VCaP (cell line): Measurements from ENCODE around the gene CXCL8.
A peak's percentile ranks its signal among the peaks of the same experiment; 100 is the strongest.

Source experiments
- H3K27ac ChIP-seq: fragments of 450-650 bp; 2 replicates; pipeline ENCODE4 v1.5.1; 2017
- TF ChIP-seq, protein P1 (sequence below): fragments of 450-650 bp; conservative IDR thresholded peaks from 2 replicates; pipeline ENCODE4 v1.5.1; 2017; ENCODE audit warnings: mild to moderate bottlenecking, moderate library complexity

Gene CXCL8

DNA sequence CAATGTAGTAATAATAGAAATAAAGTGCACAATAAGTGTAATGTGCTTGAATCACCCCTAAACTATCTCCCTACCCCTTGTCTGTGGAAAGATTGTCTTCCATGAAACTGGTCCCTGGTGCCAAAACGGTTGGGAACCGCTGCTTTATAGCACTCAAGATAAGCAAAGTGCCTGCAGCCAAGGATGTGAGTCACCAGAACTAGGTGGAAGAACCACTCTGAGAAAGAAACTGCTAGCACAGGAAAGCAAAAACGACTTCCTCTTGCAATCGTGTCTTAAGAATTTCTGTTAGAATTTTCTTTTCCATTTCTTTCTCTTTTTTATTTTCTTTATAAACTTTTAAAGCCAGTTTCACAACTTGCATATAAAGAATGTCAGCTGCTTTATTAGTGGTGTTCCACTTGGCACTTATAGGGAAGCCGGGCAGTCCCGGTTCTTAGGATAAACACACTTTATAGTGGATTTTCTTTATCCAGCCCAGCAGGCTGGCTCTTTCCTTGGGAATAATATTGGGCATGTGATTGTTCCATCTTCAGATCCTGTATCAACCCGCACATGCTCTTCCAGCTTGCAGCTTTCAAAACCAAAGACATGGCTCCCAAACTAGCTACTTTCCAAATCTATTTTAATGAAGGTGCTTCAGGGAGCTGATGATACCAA, 32.3 kb upstream of the CXCL8 start:
- peak overlapping the region; percentile 24 for H3K27ac ChIP-seq

DNA sequence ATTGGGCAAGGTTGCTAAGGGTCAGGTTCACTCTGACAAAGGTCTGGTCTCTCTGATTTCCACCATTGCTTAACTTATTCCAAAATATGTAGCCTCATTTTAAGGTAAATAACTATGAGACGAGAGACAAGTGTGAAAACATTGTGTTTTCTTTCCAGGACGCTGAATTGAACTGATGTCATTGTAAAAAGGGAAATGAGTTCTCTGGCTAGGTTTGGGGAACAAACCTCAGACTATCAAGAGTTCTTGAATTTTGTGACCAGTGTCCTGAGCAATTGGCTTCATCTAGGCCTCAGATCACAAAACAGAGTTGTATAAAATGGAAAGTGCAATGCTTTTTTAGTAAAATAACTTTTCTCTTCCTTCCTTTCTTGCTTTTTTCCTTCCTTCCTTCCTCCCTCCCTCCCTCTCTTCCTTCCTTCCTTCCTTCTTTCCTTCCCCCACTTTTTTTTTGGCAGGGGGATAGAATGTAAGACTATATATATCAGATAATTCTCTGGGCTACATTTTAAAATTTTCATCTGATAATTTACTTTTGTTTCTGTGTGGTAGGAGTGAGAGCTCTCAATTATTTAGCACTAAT, 30.8 kb upstream of the CXCL8 start:
- H3K27ac ChIP-seq = no peak overlapping the region
- TF ChIP-seq, protein P1, sequence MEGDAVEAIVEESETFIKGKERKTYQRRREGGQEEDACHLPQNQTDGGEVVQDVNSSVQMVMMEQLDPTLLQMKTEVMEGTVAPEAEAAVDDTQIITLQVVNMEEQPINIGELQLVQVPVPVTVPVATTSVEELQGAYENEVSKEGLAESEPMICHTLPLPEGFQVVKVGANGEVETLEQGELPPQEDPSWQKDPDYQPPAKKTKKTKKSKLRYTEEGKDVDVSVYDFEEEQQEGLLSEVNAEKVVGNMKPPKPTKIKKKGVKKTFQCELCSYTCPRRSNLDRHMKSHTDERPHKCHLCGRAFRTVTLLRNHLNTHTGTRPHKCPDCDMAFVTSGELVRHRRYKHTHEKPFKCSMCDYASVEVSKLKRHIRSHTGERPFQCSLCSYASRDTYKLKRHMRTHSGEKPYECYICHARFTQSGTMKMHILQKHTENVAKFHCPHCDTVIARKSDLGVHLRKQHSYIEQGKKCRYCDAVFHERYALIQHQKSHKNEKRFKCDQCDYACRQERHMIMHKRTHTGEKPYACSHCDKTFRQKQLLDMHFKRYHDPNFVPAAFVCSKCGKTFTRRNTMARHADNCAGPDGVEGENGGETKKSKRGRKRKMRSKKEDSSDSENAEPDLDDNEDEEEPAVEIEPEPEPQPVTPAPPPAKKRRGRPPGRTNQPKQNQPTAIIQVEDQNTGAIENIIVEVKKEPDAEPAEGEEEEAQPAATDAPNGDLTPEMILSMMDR = no peak

More for the DNA sequence above, 32.3 kb upstream of the CXCL8 start:
- TF ChIP-seq, protein P1 = no peak

DNA sequence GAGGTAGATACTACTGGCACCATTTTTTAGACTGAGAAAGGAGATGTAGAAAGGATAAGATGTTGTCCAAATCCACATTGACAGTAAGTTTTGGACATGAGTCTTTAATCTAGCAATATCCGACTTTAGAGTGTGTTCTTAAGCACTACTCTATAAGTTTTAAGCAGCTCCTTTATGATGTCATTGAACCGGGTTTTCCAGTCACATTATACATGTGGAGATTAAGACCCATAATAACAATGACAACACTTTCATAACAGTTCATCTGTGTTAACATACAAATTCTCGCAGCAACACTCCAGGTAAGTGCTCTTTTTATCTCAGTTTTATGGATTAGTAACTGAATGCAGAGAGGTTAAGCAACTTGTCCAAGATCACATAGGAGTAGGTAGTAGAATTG, 30.3 kb upstream of the CXCL8 start:
- H3K27ac ChIP-seq = no peak overlapping the region
- TF ChIP-seq, protein P1 = no peak

DNA sequence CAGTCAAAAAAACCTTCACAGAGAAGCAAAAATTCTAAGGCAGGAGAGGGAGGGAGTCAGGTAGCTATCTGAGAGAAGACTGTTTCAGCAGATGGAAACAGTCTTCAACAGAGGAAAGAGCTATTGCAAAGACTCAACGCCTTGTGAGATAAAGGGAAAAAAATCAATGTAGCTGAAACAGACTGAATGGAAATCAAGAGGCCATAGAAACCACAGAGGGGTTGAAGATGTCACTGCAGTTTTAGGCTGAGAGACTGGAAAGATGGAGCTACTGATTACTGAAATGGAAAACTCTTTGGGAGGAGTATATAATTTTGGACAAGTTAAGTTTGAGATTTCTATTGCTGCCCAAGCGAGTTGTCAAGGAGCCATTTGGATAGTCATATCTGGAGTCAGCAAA, 28.4 kb upstream of the CXCL8 start:
- no peak overlapping the region for H3K27ac ChIP-seq
- TF ChIP-seq, protein P1 = no peak

DNA sequence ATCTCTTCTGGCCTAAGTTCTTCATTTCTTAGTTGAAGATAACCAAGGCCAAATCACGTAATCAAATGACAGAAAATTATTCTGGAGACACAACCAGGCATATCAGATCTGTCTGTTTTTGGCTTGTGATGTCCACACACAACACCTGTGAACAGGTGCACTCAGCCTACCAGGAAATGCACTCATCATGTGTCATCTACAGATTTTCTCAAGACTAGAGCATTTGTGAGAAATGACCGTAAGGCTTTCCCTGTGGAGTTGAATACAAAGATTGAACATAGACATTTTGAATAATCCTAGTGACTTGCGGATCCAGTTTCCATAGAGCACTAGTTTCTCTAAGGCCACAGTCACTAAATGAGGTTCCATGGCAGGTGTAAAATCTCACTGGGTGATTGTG, 26.7 kb upstream of the CXCL8 start:
- no peak overlapping the region for H3K27ac ChIP-seq
- TF ChIP-seq, protein P1 = no peak

DNA sequence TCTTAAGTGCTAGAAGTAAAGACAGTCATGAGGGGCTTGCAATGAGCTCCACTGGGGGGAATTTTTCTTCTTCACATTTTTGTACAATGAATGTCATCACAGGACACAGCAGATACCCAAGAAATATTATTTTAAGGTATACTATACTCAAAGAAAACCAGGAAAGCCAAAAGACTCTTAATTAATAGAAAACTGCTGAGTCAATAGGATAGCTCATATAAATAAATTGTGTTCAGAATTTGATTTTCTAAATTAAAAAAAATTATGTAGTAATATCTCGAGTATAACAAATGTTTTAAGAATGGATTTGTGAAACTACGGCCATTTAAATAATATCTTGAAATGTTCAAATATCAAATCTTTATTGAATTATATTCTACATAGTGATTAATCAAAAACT, 25.7 kb upstream of the CXCL8 start:
- TF ChIP-seq, protein P1 = no peak
- no peak overlapping the region for H3K27ac ChIP-seq

DNA sequence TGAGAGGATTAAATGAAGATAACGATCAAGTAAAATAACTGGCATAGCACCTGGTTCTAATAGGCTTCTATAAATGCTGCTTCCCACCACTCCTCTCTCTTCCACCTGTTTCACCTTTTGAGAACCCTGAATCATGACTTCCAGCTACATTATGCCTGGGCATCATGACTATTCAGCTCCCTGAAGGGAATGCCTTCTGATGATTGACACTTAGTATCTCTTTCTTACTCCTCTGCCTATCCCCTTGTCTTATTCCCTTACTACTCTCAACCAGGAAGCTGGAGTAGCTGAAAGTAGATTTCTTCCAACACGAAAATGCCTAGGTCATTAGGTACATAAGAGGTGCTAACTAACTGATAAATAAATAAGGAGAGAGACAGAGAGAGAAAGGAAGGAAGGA, 24.7 kb upstream of the CXCL8 start:
- H3K27ac ChIP-seq = no peak overlapping the region
- TF ChIP-seq, protein P1 = no peak
